ENCODE measurements around the gene ACSF3.
"Not testable (repeated sequence)": the region's sequence is repeated elsewhere in the genome, so short reads cannot be mapped to it uniquely, and the experiment has no call there.

Gene ACSF3

GRCh38 chr16:89056592-89056991, 37.1 kb upstream of the ACSF3 start:
- no peak for DNase-seq

GRCh38 chr16:89057738-89058137, 35.9 kb upstream of the ACSF3 start:
- DNase-seq, result no peak

GRCh38 chr16:89058812-89059211, 34.8 kb upstream of the ACSF3 start:
- DNase-seq, result no peak

GRCh38 chr16:89060207-89060794, 33.4 kb upstream of the ACSF3 start:
- no peak for DNase-seq

GRCh38 chr16:89061086-89061485, 32.6 kb upstream of the ACSF3 start:
- no peak for DNase-seq

GRCh38 chr16:89061590-89062380, 31.9 kb upstream of the ACSF3 start:
- no peak for DNase-seq

- DNase-seq, result no peak
Observed at GRCh38 chr16:89062389-89063345, 31.0 kb upstream of the ACSF3 start.

- no peak for DNase-seq
Observed at GRCh38 chr16:89063768-89064320, 29.8 kb upstream of the ACSF3 start.

- DNase-seq, result no peak
Observed at GRCh38 chr16:89064606-89065457, 28.8 kb upstream of the ACSF3 start.

GRCh38 chr16:89065458-89065822, 28.2 kb upstream of the ACSF3 start:
- DNase-seq, result no peak

- no peak for DNase-seq
Observed at GRCh38 chr16:89066721-89067120, 26.9 kb upstream of the ACSF3 start.

- DNase-seq, result no peak
Observed at GRCh38 chr16:89067677-89068443, 25.8 kb upstream of the ACSF3 start.

GRCh38 chr16:89068814-89069616, 24.6 kb upstream of the ACSF3 start:
- not testable (repeated sequence) for DNase-seq

- DNase-seq, result no peak
Observed at GRCh38 chr16:89069920-89070319, 23.7 kb upstream of the ACSF3 start.

GRCh38 chr16:89070590-89070989, 23.1 kb upstream of the ACSF3 start:
- no peak for DNase-seq

GRCh38 chr16:89071686-89072547, 21.7 kb upstream of the ACSF3 start:
- DNase-seq, result no peak

- DNase-seq, result no peak
Observed at GRCh38 chr16:89072548-89073130, 21.0 kb upstream of the ACSF3 start.

- no peak for DNase-seq
Observed at GRCh38 chr16:89073346-89074071, 20.1 kb upstream of the ACSF3 start.

Measured in amniotic stem cell (primary cell).